Kidney tubule cell (primary cell): Measurements from ENCODE around the gene LONP1.

Experiments
- DNase-seq: peaks from one replicate; pipeline ENCODE4 v3.0.0-alpha.2; 2018; ENCODE audit warnings: low spot score

The LONP1 gene

GRCh38 chr19:5679289-5680083 is 40.5 kb downstream of the LONP1 start:
- no peak for DNase-seq

GRCh38 chr19:5678071-5678718 is 41.8 kb downstream of the LONP1 start:
- DNase-seq, result no peak

GRCh38 chr19:5677580-5677979 is 42.4 kb downstream of the LONP1 start:
- no peak for DNase-seq

DNA sequence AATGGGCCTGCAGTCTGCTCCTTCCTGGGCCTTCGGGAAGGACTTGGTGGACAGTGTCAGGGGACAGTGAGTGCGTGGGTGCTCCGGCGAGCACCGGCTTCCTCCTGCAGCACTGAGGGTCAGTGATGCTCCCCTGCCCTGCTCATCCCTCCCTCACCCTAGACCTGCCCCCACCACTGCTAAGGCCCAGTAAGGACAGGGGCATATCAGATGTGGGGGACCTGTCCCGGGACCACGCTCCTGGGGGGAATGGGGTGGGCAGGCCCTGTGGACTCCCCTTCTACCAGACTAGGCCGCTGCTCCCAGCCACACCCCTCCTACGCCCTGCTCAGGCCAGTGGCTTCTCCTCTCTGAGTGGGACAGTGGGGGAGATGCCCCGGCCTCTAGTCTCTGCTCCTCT is 42.8 kb downstream of the LONP1 start:
- no peak for DNase-seq

DNA sequence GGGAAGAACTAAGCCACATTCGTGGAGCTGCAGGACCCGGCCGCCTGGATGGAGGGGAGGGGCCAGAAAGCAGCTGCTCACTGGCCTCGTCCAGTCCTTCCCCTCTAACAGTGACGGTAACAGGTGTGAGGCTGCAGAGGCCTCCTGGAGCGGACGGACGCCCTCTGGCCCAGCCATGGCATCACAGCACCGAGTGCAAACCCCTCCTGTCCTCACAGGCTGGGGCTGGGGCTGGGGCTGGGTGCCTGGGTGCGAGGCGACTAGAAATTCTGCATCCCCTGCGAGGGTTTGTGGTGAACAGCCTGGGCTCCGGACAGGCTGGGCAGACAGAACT is 43.2 kb downstream of the LONP1 start:
- no peak for DNase-seq

GRCh38 chr19:5676105-5676771 is 43.7 kb downstream of the LONP1 start:
- DNase-seq, result no peak

DNA sequence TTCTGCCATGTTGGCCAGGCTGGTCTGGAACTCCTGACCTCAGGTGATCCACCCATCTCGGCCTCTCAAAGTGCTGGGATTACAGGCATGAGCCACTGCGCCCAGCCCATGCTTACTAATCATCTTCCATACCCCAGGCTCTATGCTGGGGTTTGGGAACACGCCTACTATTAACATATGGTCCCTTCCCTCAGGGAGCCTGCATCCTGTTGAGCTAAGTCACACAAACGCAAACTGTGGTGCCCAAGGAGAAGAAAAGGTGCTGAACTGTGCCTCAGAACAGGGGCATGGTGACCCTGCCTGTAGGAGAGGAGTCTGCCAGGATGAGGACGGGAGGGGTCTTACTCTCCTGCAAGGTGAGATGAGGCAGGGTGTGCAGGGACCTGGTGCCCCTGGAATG is 45.2 kb downstream of the LONP1 start:
- no peak for DNase-seq

DNA sequence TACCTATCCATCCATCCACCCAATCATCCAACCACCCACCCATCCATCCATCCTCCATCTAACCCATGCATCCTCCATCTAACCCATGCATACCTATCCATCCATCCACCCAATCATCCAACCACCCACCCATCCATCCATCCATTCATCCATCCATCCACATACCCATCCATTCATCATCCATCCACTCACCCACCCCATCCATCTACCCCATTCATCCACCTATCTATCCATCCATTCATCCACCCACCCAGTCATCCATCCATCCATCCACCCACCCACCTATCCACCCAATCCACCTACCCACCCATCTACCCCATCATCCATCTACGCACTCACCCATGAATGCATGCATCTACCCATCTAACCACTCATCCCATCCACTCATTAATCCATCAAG is 46.2 kb downstream of the LONP1 start:
- no peak for DNase-seq

DNA sequence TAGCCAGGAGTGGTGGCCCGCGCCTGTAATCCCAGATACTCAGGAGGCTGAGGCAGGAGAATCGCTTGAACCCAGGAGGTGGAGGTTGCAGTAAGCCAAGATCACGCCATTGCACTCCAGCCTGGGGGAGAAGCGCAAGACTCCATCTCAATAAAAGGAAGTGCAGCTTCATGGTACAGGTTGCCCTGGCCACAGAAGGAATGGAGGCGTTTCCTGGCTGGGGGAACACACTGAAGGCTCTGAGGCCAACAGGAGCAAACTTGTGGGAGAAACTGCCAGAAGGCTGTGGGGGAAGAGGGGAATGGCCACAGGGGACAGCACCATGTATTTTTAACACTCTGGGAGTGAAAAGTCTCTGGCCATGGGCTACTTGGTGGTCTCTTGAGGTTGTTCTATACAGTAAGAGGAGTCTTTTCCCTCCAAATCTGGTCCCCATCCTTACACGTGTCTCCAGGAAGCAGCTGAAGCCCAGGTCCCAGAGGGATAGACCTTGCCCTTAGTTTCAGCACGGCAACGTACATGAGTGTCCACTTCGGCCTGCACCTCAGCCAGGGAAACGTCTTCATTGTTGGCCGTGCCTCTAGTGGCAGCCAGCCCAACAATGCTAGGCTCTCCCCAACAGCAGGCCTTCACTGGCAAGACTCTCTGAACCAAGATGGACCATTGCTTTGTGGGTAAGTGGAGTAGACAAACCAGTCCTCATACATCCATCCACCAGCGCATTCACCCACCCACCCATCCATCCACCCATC is 47.1 kb downstream of the LONP1 start:
- DNase-seq, result no peak

- no peak for DNase-seq
Observed at GRCh38 chr19:5671600-5671999, 48.3 kb downstream of the LONP1 start.

GRCh38 chr19:5669212-5669611 is 50.7 kb downstream of the LONP1 start:
- DNase-seq, result no peak

DNA sequence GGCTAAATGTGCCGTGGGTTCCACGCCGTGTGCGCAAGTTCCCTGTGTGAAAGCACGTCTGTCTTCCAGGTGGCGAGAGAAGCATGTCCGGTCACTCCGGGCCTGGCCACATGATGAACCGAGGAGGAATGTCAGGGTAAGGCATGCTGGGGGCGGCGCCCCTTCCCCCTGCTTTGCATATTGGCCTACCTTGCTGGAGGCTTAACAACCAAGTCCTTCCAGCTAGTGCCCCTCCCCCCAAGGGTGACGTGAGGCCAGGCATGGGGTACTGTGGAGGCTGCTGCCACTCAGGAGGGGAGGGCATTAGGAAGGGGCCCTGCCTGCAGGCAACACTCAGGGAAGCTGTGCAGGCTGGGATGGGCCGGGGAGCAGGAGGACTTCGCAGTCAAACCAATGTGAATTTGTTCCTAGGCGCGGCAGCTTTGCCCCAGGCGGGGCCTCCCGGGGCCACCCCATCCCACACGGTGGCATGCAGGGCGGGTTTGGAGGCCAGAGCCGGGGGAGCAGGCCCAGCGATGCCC is 52.1 kb downstream of the LONP1 start:
- peak; percentile 41 for DNase-seq

GRCh38 chr19:5666921-5667610 is 52.9 kb downstream of the LONP1 start:
- DNase-seq, result no peak

- peak; percentile 88 for DNase-seq
Observed at GRCh38 chr19:5665781-5666513, 54.0 kb downstream of the LONP1 start.

DNA sequence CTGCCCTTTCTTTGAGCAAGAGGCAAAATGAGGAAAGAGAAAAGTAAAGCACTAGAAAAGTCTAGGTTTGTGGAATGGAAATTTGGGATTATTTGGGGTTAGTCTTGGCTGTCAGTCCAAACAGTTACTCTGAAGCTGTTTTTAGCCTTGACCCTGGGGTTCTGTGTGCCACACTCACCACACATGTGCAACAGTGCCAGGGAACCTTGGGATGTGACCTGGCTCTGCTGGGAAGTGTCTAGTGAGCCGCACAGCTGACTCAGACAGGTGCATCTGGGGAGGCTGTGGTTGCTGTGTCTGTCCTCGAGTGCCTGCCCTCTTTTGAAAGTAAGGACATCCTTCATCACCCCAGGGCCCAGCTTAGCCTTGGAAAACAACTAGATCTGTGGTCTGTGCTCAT is 55.4 kb downstream of the LONP1 start:
- DNase-seq, result peak; percentile 20

DNA sequence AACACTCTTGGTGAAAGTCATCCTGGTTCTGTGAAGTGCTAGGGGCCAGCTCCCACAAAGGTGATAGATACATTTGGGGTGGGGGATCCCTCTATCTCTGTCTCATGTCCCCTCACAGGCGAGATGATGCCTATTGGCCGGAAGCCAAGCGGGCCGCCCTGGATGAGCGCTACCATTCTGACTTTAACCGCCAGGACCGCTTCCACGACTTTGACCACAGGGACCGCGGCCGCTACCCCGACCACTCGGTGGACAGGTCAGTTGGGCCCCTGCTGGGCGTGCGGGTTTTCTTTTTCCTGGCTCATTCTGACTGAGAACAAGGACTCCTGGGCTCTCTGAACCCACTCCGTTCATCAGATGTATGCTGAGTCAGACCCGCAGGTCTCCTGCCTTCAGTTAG is 56.0 kb downstream of the LONP1 start:
- no peak for DNase-seq

DNA sequence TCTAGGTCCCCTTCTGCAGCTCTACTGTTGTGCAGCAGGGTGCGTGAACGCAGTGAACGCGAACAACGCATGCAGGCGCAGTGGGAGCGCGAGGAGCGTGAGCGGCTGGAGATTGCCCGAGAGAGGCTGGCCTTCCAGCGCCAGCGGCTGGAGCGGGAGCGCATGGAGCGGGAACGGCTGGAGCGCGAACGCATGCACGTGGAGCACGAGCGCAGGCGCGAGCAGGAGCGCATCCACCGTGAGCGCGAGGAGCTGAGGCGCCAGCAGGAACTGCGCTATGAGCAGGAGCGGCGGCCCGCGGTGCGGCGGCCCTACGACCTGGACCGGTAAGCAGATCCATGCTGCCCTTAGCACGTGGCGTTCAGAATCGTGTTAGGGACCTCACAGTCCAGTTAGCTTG is 58.5 kb downstream of the LONP1 start:
- no peak for DNase-seq

DNA sequence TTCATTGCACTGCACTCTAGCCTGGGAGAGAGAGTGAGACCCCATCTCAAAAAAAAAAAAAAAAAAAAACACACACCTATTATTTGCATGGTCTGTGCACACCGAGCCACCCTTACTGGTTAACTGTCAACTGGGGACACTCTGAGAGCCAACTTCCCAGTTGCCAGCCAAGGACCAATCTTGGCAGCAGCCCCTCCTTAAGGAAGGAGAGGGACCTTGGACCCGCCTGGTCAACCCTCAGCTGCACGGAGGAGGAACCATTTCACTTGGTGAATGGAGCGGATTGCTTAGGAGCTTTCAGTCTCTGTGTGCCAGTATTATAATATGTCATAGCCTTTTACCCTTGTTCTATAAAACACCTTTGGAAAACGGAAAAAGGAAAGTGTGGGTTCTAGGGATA is 64.5 kb downstream of the LONP1 start:
- no peak for DNase-seq

DNA sequence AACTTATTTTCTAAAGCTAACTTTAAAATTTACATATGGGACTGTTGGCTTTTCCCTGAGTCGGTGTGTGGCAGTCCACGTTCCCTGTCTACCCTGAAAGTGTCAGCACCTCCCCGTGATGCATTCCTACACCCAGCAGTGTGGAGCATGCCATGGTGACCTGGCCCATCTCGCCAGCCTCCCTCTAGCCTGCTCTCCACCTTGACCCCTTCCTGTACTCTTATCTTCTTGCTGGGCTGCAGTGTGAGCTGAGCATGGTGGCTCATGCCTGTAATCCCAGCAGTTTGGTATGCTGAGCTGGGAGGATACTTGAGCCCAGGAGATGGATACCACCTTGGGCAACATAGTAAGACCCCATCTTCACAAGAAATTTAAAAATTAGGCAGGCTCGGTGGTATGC is 65.0 kb downstream of the LONP1 start:
- DNase-seq, result no peak

DNA sequence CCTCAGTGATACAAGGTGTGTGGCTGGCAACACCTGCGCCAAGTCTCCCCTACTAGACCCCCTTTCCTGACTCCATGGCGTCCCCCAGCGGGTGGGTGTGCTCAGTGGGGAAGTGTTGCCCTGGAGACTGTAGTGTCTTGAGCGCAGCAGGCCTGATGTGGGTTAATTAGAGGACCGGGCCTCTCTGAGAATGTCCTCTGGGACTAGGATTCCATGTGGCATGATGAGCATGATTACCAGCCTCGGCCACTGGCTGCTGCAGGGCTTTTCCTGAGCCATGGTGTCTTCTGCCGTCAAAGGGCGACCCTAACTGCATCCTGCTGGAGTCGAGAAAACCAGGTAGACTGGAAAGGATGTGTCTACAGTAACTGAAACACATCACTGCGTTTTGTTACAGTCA is 67.7 kb downstream of the LONP1 start:
- DNase-seq, result no peak

GRCh38 chr19:5651361-5651760 is 68.6 kb downstream of the LONP1 start:
- no peak for DNase-seq
